ENCODE results near the gene FAM47E.

The FAM47E gene

DNA sequence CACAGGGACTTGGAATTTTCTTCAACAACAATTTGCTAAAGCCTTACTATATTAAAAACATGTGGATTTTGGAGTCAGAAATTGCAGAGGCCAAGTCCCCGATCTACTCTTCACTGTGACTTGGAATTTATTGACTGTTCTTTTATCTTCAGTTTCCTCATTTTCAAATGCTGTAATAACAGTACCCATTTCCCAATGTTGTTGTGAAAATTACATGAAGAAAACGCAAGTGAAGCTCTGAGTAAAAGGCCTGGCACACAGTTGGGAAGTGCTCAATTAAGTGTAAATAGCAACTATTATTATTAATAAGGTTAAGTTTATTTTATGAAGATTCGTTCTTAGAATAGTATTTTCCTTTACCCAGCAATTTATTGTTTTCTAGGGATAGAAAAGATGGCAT is 70.7 kb downstream of the FAM47E start:
- H3K4me3 ChIP-seq (ENCODE audit: control insufficient read depth, low read depth, low read length), result no peak overlapping the region
- no peak for DNase-seq (ENCODE audit: low read depth)
- TF ChIP-seq, protein P1, sequence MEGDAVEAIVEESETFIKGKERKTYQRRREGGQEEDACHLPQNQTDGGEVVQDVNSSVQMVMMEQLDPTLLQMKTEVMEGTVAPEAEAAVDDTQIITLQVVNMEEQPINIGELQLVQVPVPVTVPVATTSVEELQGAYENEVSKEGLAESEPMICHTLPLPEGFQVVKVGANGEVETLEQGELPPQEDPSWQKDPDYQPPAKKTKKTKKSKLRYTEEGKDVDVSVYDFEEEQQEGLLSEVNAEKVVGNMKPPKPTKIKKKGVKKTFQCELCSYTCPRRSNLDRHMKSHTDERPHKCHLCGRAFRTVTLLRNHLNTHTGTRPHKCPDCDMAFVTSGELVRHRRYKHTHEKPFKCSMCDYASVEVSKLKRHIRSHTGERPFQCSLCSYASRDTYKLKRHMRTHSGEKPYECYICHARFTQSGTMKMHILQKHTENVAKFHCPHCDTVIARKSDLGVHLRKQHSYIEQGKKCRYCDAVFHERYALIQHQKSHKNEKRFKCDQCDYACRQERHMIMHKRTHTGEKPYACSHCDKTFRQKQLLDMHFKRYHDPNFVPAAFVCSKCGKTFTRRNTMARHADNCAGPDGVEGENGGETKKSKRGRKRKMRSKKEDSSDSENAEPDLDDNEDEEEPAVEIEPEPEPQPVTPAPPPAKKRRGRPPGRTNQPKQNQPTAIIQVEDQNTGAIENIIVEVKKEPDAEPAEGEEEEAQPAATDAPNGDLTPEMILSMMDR (conservative IDR thresholded peaks at IDR 0.05; ENCODE audit: control insufficient read depth, insufficient read depth, low read depth, low read length), result no peak

DNA sequence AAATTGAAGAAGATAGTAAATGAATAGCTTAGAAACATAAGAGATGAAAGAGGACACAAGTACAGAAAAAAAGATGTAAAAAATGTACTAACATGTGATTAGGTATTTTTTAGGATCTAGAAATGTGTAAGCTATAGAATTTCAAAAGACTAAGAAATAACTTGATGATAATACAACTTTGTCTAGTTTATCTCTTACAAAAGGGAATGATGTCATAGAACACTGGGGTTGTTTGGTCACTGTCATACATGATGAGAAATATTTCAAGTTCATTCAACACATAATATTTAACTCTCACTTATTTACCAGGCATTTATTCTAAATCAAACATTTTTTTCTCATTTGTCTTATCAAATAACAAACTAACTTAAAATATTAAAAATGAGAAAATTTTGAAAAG is 73.6 kb downstream of the FAM47E start:
- no peak for DNase-seq (ENCODE audit: low read depth)
- no peak overlapping the region for H3K4me3 ChIP-seq (ENCODE audit: control insufficient read depth, low read depth, low read length)
- TF ChIP-seq, protein P1 (conservative IDR thresholded peaks at IDR 0.05; ENCODE audit: control insufficient read depth, insufficient read depth, low read depth, low read length), result no peak

DNA sequence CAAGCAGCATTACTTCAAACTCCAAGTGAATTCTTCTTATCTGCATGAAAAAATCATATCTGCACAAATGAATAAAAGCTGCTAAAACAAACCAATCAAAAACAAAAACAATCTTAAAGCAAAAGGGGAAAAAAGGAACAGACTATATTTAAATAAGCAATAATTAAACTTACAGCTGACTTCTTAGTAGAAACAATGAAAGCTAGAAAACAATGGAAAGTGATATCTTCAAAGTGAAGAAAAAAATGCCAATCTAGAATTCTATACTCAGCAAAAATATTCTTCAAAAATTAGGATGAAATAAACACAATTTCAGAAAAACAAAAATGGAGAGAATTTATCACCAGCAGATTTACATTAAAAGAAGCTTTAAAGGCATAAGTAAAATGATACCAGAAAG is 75.0 kb downstream of the FAM47E start:
- TF ChIP-seq, protein P1 (conservative IDR thresholded peaks at IDR 0.05; ENCODE audit: control insufficient read depth, insufficient read depth, low read depth, low read length), result no peak
- H3K4me3 ChIP-seq (ENCODE audit: control insufficient read depth, low read depth, low read length), result no peak overlapping the region
- no peak for DNase-seq (ENCODE audit: low read depth)
